ENCODE results near the gene MLLT1. TPM values are rescaled to one million over a fixed set of nuclear protein-coding genes. Genes with fewer than 3 reads are reported as not detected.
A peak's percentile ranks its signal among the peaks of the same experiment; 100 is the strongest.

Gene MLLT1
- total RNA-seq, 1 experiment from 2014 or later: 80.1 TPM

GRCh38 chr19:6227936-6228325, 51.8 kb downstream of the MLLT1 start:
- no peaks in the 10 kb centered on the region for H3K4me1 ChIP-seq (ENCODE audit: insufficient read depth, low read length, poor library complexity, severe bottlenecking)
- TF ChIP-seq, protein P1, sequence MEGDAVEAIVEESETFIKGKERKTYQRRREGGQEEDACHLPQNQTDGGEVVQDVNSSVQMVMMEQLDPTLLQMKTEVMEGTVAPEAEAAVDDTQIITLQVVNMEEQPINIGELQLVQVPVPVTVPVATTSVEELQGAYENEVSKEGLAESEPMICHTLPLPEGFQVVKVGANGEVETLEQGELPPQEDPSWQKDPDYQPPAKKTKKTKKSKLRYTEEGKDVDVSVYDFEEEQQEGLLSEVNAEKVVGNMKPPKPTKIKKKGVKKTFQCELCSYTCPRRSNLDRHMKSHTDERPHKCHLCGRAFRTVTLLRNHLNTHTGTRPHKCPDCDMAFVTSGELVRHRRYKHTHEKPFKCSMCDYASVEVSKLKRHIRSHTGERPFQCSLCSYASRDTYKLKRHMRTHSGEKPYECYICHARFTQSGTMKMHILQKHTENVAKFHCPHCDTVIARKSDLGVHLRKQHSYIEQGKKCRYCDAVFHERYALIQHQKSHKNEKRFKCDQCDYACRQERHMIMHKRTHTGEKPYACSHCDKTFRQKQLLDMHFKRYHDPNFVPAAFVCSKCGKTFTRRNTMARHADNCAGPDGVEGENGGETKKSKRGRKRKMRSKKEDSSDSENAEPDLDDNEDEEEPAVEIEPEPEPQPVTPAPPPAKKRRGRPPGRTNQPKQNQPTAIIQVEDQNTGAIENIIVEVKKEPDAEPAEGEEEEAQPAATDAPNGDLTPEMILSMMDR (conservative IDR thresholded peaks at IDR 0.05; ENCODE audit: low read depth, low read length): no peak
- TF ChIP-seq EZH2 (IDR thresholded peaks at IDR 0.05; ENCODE audit: borderline replicate concordance, low read depth, low read length, poor library complexity, severe bottlenecking): no peak
- ChIA-PET POLR2A (ENCODE audit: low non-redundant PET) (no interaction called here), CTCF (no interaction called here)
- peaks cover 5% of the 10 kb centered on the region for H3K36me3 ChIP-seq (ENCODE audit: insufficient read depth, low read length, poor library complexity, severe bottlenecking)
- no peaks in the 10 kb centered on the region for H3K9me3 ChIP-seq (ENCODE audit: low read depth, low read length, poor library complexity, severe bottlenecking)
- H3K4me3 ChIP-seq (ENCODE audit: low read depth, low read length, poor library complexity, severe bottlenecking): no peak overlapping the region
- H3K27me3 ChIP-seq (replicated peaks; ENCODE audit: insufficient read depth, low read depth, low read length, poor library complexity): no peaks in the 10 kb centered on the region
- peak overlapping the region; percentile 8 for H3K27ac ChIP-seq (ENCODE audit: low read depth, low read length, poor library complexity, severe bottlenecking)
- no peak for DNase-seq (ENCODE audit: low spot score)
- no TSS peak for BruUV-seq (replicated peaks)
- intact Hi-C loops (cut with micrococcal nuclease; ENCODE audit: unreplicated experiment): no loop called here

DNA sequence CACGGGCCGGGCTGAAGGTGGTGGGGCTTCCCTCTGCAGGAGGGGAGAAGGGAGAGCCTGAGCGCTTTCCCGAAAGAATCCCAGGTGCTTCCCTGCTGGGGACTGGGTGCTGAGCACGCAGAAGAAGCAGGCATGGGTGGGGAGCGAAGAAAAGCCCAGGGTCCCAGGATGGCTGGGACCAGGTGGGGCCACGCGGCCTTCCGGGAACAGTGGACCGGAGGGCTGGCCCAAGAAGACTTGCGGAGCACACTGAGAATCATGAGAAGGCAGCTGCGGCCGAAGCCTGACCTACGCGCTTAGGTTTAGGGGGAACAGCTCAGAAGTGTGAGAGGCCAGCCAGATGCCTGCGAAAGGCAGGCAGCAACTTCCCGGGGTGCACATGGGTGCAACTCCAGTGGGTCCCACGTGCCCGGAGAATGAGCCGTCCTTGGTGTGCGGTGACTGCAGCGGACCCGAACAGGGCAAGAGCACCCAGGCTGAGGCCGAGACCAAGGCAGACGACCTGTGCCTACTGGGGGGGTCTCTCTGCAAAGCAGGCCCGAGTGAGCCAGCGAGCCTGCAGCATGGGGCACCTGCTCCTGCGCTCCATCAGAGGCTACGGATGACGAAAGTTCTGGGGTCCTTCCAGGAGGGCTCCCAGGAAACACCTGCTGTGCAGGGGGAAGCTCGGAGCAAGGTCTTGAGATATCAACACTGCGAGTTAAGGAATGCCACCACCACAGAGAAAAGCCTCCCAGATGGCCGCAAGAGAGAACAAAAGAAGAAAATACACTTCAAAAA, 52.4 kb downstream of the MLLT1 start:
- Histone ChIP-seq H3K27me3 (replicated peaks; ENCODE audit: insufficient read depth, low read depth, low read length, poor library complexity) (no peaks in the 10 kb centered on the region), H3K27ac (ENCODE audit: low read depth, low read length, poor library complexity, severe bottlenecking) (peak overlapping the region; percentile 10), H3K4me1 (ENCODE audit: insufficient read depth, low read length, poor library complexity, severe bottlenecking) (no peaks in the 10 kb centered on the region), H3K9me3 (ENCODE audit: low read depth, low read length, poor library complexity, severe bottlenecking) (no peaks in the 10 kb centered on the region), H3K4me3 (ENCODE audit: low read depth, low read length, poor library complexity, severe bottlenecking) (no peak overlapping the region), H3K36me3 (ENCODE audit: insufficient read depth, low read length, poor library complexity, severe bottlenecking) (peaks cover 5% of the 10 kb centered on the region)
- intact Hi-C loops (cut with micrococcal nuclease; ENCODE audit: unreplicated experiment): no loop called here
- ChIA-PET CTCF (no interaction called here), POLR2A (ENCODE audit: low non-redundant PET) (no interaction called here)
- DNase-seq (ENCODE audit: low spot score): no peak
- no TSS peak for BruUV-seq (replicated peaks)
- no peak for TF ChIP-seq EZH2 (IDR thresholded peaks at IDR 0.05; ENCODE audit: borderline replicate concordance, low read depth, low read length, poor library complexity, severe bottlenecking)
- TF ChIP-seq, protein P1 (conservative IDR thresholded peaks at IDR 0.05; ENCODE audit: low read depth, low read length): no peak

GRCh38 chr19:6226444-6227155, 53.2 kb downstream of the MLLT1 start:
- Histone ChIP-seq H3K27ac (ENCODE audit: low read depth, low read length, poor library complexity, severe bottlenecking) (no peak overlapping the region), H3K9me3 (ENCODE audit: low read depth, low read length, poor library complexity, severe bottlenecking) (no peaks in the 10 kb centered on the region), H3K27me3 (replicated peaks; ENCODE audit: insufficient read depth, low read depth, low read length, poor library complexity) (no peaks in the 10 kb centered on the region), H3K4me3 (ENCODE audit: low read depth, low read length, poor library complexity, severe bottlenecking) (no peak overlapping the region), H3K4me1 (ENCODE audit: insufficient read depth, low read length, poor library complexity, severe bottlenecking) (no peaks in the 10 kb centered on the region), H3K36me3 (ENCODE audit: insufficient read depth, low read length, poor library complexity, severe bottlenecking) (peaks cover 8% of the 10 kb centered on the region)
- ChIA-PET POLR2A (ENCODE audit: low non-redundant PET) (no interaction called here), CTCF (no interaction called here)
- intact Hi-C loops (cut with micrococcal nuclease; ENCODE audit: unreplicated experiment): no loop called here
- no TSS peak for BruUV-seq (replicated peaks)
- TF ChIP-seq, protein P1 (conservative IDR thresholded peaks at IDR 0.05; ENCODE audit: low read depth, low read length): no peak
- TF ChIP-seq EZH2 (IDR thresholded peaks at IDR 0.05; ENCODE audit: borderline replicate concordance, low read depth, low read length, poor library complexity, severe bottlenecking): no peak
- no peak for DNase-seq (ENCODE audit: low spot score)
